ENCODE data around the gene RAB7A. TPM values are rescaled to one million over a fixed set of nuclear protein-coding genes. Genes with fewer than 3 reads are reported as not detected.

The RAB7A gene
- total RNA-seq, 1 donor, result 166 TPM

GRCh38 chr3:128780101-128780837, 54.3 kb downstream of the RAB7A start:
- TF ChIP-seq, protein P1, sequence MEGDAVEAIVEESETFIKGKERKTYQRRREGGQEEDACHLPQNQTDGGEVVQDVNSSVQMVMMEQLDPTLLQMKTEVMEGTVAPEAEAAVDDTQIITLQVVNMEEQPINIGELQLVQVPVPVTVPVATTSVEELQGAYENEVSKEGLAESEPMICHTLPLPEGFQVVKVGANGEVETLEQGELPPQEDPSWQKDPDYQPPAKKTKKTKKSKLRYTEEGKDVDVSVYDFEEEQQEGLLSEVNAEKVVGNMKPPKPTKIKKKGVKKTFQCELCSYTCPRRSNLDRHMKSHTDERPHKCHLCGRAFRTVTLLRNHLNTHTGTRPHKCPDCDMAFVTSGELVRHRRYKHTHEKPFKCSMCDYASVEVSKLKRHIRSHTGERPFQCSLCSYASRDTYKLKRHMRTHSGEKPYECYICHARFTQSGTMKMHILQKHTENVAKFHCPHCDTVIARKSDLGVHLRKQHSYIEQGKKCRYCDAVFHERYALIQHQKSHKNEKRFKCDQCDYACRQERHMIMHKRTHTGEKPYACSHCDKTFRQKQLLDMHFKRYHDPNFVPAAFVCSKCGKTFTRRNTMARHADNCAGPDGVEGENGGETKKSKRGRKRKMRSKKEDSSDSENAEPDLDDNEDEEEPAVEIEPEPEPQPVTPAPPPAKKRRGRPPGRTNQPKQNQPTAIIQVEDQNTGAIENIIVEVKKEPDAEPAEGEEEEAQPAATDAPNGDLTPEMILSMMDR (IDR thresholded peaks at IDR 0.05; ENCODE audit: insufficient read depth, low read length), result no peak
- no peak for DNase-seq (ENCODE audit: low read depth)
- no peak overlapping the region for H3K4me3 ChIP-seq (ENCODE audit: low read depth, low read length)

- no peak overlapping the region for H3K4me3 ChIP-seq (ENCODE audit: low read depth, low read length)
- TF ChIP-seq, protein P1 (IDR thresholded peaks at IDR 0.05; ENCODE audit: insufficient read depth, low read length), result no peak
- DNase-seq (ENCODE audit: low read depth), result no peak
These were observed 55.2 kb downstream of the RAB7A start for GRCh38 chr3:128781164-128781563.

GRCh38 chr3:128782282-128783146, 56.5 kb downstream of the RAB7A start:
- H3K4me3 ChIP-seq (ENCODE audit: low read depth, low read length), result no peak overlapping the region
- DNase-seq (ENCODE audit: low read depth), result no peak
- TF ChIP-seq, protein P1 (IDR thresholded peaks at IDR 0.05; ENCODE audit: insufficient read depth, low read length), result no peak

DNA sequence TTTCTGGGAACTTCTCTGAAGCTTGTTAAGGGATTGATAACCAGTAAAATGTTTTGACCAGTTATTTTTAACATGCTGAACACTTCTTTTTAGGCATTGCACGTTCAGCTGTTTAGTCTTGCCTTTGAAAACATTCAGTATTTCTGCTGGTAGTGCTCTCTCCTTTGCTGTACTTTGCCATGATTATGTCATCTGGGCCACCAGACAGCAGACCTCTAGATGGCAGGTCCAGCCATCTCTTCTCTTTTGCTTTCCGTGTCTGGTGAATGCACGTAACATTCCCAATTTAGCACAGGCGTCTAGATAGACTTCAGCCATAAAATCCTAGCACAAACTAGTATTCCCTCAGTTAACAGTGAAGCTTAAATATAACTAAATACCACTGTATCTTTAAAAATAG, 57.8 kb downstream of the RAB7A start:
- TF ChIP-seq, protein P1 (IDR thresholded peaks at IDR 0.05; ENCODE audit: insufficient read depth, low read length), result no peak
- DNase-seq (ENCODE audit: low read depth), result no peak
- H3K4me3 ChIP-seq (ENCODE audit: low read depth, low read length), result no peak overlapping the region

DNA sequence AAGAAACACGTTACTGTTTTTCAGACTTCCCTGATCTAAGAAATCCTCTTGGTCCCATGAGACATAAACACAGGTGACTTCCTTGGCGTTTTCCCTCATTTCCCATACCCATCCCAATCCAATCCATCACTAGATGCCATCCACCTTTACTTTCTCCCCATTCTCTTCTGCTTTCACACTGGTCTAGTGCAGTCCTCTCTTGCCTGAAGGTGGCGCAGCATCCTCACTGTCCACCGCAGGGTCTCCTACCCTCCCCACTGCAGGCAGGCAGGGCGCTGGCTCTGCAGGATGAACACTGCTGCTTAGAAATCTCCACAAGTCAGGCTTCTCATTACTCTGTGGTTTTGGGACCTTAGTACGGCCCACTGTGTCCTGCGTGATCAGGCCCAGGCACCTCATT, 58.2 kb downstream of the RAB7A start:
- TF ChIP-seq, protein P1 (IDR thresholded peaks at IDR 0.05; ENCODE audit: insufficient read depth, low read length), result peak; percentile 40
- no peak overlapping the region for H3K4me3 ChIP-seq (ENCODE audit: low read depth, low read length)
- DNase-seq (ENCODE audit: low read depth), result no peak

DNA sequence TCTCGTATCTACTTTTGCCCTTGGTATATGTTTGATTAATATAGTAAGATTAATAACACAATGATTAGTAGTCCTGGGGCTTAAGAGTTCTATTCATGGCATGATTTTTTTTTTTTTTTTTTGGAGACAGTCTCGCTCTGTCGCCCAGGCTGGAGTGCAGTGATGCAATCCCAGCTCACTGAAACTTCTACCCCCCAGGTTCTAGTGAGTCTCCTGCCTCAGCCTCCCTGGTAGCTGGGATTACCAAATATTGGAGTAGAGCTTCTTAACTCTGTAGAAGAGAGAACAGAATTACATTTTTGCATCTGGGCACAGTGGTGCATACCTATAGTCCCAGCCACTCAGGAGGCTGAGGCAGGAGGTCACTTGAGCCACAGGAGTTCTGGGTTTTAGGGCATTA, 58.9 kb downstream of the RAB7A start:
- TF ChIP-seq, protein P1 (IDR thresholded peaks at IDR 0.05; ENCODE audit: insufficient read depth, low read length), result no peak
- H3K4me3 ChIP-seq (ENCODE audit: low read depth, low read length), result no peak overlapping the region
- no peak for DNase-seq (ENCODE audit: low read depth)

Data from fibroblast of the aortic adventitia (primary cell).